Measurements from ENCODE around the gene PIK3AP1. TPM values are rescaled to one million over a fixed set of nuclear protein-coding genes. Genes with fewer than 3 reads are reported as not detected.

PIK3AP1 gene
- total and polyA plus RNA-seq, 2 of the 13 experiments (the other 11 are each of a cell fraction or from before 2014, with no cell fraction given) = 3.6 to 13.8 TPM

- TF ChIP-seq EHMT2 (IDR thresholded peaks at IDR 0.05; ENCODE audit: borderline replicate concordance, low read depth, low read length) = no peak
- no peak for TF ChIP-seq ZFP36L1 (CRISPR knock-in tag; IDR thresholded peaks at IDR 0.05)
- TF ChIP-seq ZNF331 (CRISPR knock-in tag; IDR thresholded peaks at IDR 0.05) = no peak
- TF ChIP-seq, protein P1, sequence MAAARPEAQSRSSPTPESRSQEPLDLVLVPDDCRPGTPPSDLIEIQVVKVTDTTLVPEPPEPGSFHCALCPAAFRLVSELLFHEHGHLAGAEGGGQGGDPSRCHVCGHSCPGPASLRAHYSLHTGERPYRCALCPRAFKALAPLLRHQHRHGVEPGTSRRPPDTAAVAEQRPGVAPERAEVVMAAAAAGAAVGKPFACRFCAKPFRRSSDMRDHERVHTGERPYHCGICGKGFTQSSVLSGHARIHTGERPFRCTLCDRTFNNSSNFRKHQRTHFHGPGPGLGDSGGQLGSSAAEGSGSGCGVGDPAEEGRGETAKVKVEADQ (CRISPR knock-in tag; IDR thresholded peaks at IDR 0.05; ENCODE audit: borderline replicate concordance) = no peak
- no peak for TF ChIP-seq NFE2L2 (IDR thresholded peaks at IDR 0.05; ENCODE audit: low read length)
- no peak for TF ChIP-seq JUNB (CRISPR knock-in tag; IDR thresholded peaks at IDR 0.05; ENCODE audit: borderline replicate concordance)
- TF ChIP-seq FOXJ3 (CRISPR knock-in tag; IDR thresholded peaks at IDR 0.05; ENCODE audit: borderline replicate concordance) = no peak
- no peak for TF ChIP-seq ZNF761 (CRISPR knock-in tag; conservative IDR thresholded peaks at IDR 0.05)
- no peak for TF ChIP-seq ATF2 (CRISPR knock-in tag; IDR thresholded peaks at IDR 0.05)
- TF ChIP-seq, protein P2, sequence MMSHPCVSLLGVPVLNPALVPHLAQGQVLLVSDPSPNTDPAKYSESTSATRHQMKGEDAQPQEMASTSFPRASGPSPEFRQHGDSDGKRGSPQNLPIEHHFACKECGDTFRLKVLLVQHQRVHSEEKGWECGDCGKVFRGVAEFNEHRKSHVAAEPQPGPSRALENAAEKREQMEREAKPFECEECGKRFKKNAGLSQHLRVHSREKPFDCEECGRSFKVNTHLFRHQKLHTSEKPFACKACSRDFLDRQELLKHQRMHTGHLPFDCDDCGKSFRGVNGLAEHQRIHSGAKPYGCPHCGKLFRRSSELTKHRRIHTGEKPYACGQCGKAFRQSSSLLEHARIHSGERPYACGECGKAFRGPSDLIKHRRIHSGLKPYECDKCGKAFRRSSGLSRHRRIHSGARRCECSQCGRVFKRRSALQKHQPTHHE (CRISPR knock-in tag; IDR thresholded peaks at IDR 0.05; ENCODE audit: borderline replicate concordance) = no peak
Measured at GRCh38 chr10:96616961-96617360, 103.4 kb downstream of the PIK3AP1 start (continued).

DNA sequence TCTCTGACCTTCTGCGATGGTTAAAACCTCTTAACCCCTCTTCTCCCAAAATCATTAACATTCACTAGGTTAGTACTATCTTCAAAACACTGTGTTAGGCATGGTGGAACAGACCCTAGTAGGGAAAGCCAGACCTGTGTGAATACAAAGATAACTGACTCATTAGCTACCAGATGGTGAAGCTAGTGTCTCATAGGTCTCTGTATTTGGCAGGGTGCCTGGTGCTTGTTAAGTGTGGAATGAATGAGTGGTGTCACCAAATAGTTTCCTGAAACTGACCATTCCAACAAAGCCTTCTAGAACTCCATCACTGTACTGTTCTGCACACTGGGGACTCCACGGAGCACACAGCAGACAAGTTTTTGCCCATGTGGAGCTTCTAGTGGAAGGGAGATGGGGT, 105.8 kb downstream of the PIK3AP1 start:
- intact Hi-C loops (cut with micrococcal nuclease; ENCODE audit: unreplicated experiment) = no loop called here
- no peak for ATAC-seq
- H3K36me3 ChIP-seq (replicated peaks in 1 of 2; ENCODE audit: control insufficient read depth in 1 of 2, insufficient read depth in 2 of 2, low read length in 2 of 2) = no peaks in the 10 kb centered on the region
- H3K4me2 ChIP-seq (ENCODE audit: low read depth, low read length) = no peak overlapping the region
- FAIRE-seq = no peak
- in situ Hi-C loops (cut with HindIII; ENCODE audit: extremely low pct_ligation_motif_present, low pct_unique_long_range_greater_than_20kb) = no loop called here
- POLR2A ChIA-PET = no interaction called here
- H3K27ac ChIP-seq (ENCODE audit: extremely low read length, insufficient read depth, low read length) = no peak overlapping the region
- no peaks in the 10 kb centered on the region for H4K20me1 ChIP-seq (ENCODE audit: insufficient read depth, low read length)
- 71% methylated on average over 2 of the region's 2 CpGs for WGBS (ENCODE audit: low lambda C conversion rate)
- H3K4me1 ChIP-seq (ENCODE audit: insufficient read depth, low read length) = peaks cover 44% of the 10 kb centered on the region
- no TSS peak for BruUV-seq (replicated peaks)
- H3K79me2 ChIP-seq (ENCODE audit: insufficient read depth, low read length) = no peaks in the 10 kb centered on the region
- peak; percentile 24 for DNase-seq (ENCODE audit: low spot score)
- H3K9ac ChIP-seq (ENCODE audit: insufficient read depth, low read depth, low read length) = no peak overlapping the region
- H2AFZ ChIP-seq (ENCODE audit: low read length) = no peak overlapping the region
- CTCF ChIA-PET (ENCODE audit: low intra/inter-chr PET ratio, low total read pairs) = no interaction called here
- no peak overlapping the region for H3K4me3 ChIP-seq (replicated peaks in 1 of 3; ENCODE audit: insufficient read depth in 1 of 3, low read depth in 2 of 3, low read length in 3 of 3)
- H3K27me3 ChIP-seq (ENCODE audit: control insufficient read depth in 1 of 2, insufficient read depth in 2 of 2, low read length in 2 of 2) = no peaks in the 10 kb centered on the region
- no peaks in the 10 kb centered on the region for H3K9me3 ChIP-seq (ENCODE audit: low read length)
- TF ChIP-seq ONECUT2 (CRISPR knock-in tag; IDR thresholded peaks at IDR 0.05) (no peak), ZNF317 (CRISPR knock-in tag; IDR thresholded peaks at IDR 0.05) (no peak), IRF9 (CRISPR knock-in tag; IDR thresholded peaks at IDR 0.05; ENCODE audit: borderline replicate concordance) (no peak), HOXD1 (CRISPR knock-in tag; IDR thresholded peaks at IDR 0.05) (no peak), CTCF (CRISPR knock-in tag; IDR thresholded peaks at IDR 0.05) (no peak), SKIL (CRISPR knock-in tag; IDR thresholded peaks at IDR 0.05; ENCODE audit: borderline replicate concordance) (no peak)
